HEK293 (cell line): ENCODE measurements around the gene RDX.

ENCODE experiments used
- CTCF ChIA-PET: fragments of 350-600 bp; formaldehyde crosslinking; extraction: SDS; loops from one replicate; lab custom pipeline; 2021; ENCODE audit warnings: antibody characterized with exemption; lab: Yijun Ruan, JAX
- POLR2A ChIA-PET: fragments of 300-600 bp; formaldehyde crosslinking; extraction: SDS; loops from one replicate; lab custom pipeline; 2020; ENCODE audit warnings: antibody characterized with exemption, inconsistent platforms; lab: Yijun Ruan, JAX
- H3K27ac ChIP-seq: fragments of 200-500 bp; sonication (Bioruptor generic); 2 replicates; pipeline ENCODE4 v1.5.1; 2014; ENCODE audit warnings: low read depth, low read length, control low read depth, inconsistent platforms; ENCODE audit errors: extremely low read depth
- H3K36me3 ChIP-seq, 2 experiments: fragments of 200-500 bp in 1 of 2; sonication (Bioruptor generic) in 1 of 2; 1 replicate in 1 of 2; 2 replicates in 1 of 2; pipeline ENCODE4 v1.5.1; 2014 to 2017; ENCODE audit warnings: inconsistent platforms in 2 of 2, low read length in 2 of 2; ENCODE audit not compliant: control insufficient read depth in 2 of 2, insufficient read depth in 1 of 2
- H3K4me1 ChIP-seq: fragments of 200-500 bp; sonication (Bioruptor generic); 2 replicates; pipeline ENCODE4 v1.5.1; 2014; ENCODE audit warnings: mild to moderate bottlenecking, low read length, inconsistent platforms; ENCODE audit not compliant: control insufficient read depth, insufficient read depth
- H3K4me3 ChIP-seq: 2 replicates; pipeline ENCODE4 v1.5.1; 2011; ENCODE audit warnings: low read depth, mild to moderate bottlenecking, control low read depth, low read length, moderate library complexity
- H3K9me3 ChIP-seq: fragments of 200-500 bp; sonication (Bioruptor generic); 2 replicates; pipeline ENCODE4 v1.5.1; 2014; ENCODE audit warnings: low read depth, low read length, inconsistent platforms; ENCODE audit not compliant: control insufficient read depth, insufficient read depth
- FEZF1 ChIP-seq: fragments of 450-650 bp; formaldehyde crosslinking; IDR thresholded peaks from 2 replicates; pipeline ENCODE4 v1.5.1; 2016; ENCODE audit warnings: missing biosample characterization, missing genetic modification characterization
- GFI1B ChIP-seq: fragments of 450-650 bp; formaldehyde crosslinking; IDR thresholded peaks from 2 replicates; pipeline ENCODE4 v1.5.1; 2016; ENCODE audit warnings: missing biosample characterization, missing genetic modification characterization
- KLF10 ChIP-seq: fragments of 450-650 bp; IDR thresholded peaks from 2 replicates; pipeline ENCODE4 v1.5.1; 2018; ENCODE audit warnings: missing biosample characterization, mild to moderate bottlenecking, missing genetic modification characterization
- MZF1 ChIP-seq: fragments of 450-650 bp; formaldehyde crosslinking; IDR thresholded peaks from 2 replicates; pipeline ENCODE4 v1.5.1; 2017; ENCODE audit warnings: missing biosample characterization, missing genetic modification characterization, borderline replicate concordance
- OSR2 ChIP-seq: fragments of 450-650 bp; formaldehyde crosslinking; IDR thresholded peaks from 2 replicates; pipeline ENCODE4 v1.5.1; 2016; ENCODE audit warnings: missing biosample characterization, missing genetic modification characterization
- SP7 ChIP-seq: fragments of 450-650 bp; formaldehyde crosslinking; IDR thresholded peaks from 2 replicates; pipeline ENCODE4 v1.5.1; 2016; ENCODE audit warnings: missing biosample characterization, missing genetic modification characterization
- ZBTB1 ChIP-seq: fragments of 450-650 bp; formaldehyde crosslinking; IDR thresholded peaks from 2 replicates; pipeline ENCODE4 v1.5.1; 2016; ENCODE audit warnings: missing biosample characterization, missing genetic modification characterization
- ZBTB20 ChIP-seq: fragments of 450-650 bp; formaldehyde crosslinking; IDR thresholded peaks from 2 replicates; pipeline ENCODE4 v1.5.1; 2016; ENCODE audit warnings: missing biosample characterization, missing genetic modification characterization
- ZBTB8A ChIP-seq: fragments of 450-650 bp; formaldehyde crosslinking; IDR thresholded peaks from 2 replicates; pipeline ENCODE4 v1.5.1; 2016; ENCODE audit warnings: missing biosample characterization, missing genetic modification characterization
- ZNF2 ChIP-seq: fragments of 450-650 bp; formaldehyde crosslinking; IDR thresholded peaks from 2 replicates; pipeline ENCODE4 v1.5.1; 2016; ENCODE audit warnings: missing biosample characterization, missing genetic modification characterization
- ZNF501 ChIP-seq: fragments of 450-650 bp; formaldehyde crosslinking; IDR thresholded peaks from 2 replicates; pipeline ENCODE4 v1.5.1; 2016; ENCODE audit warnings: missing biosample characterization, missing genetic modification characterization
- ZNF600 ChIP-seq: fragments of 450-650 bp; formaldehyde crosslinking; IDR thresholded peaks from 2 replicates; pipeline ENCODE4 v1.5.1; 2016; ENCODE audit warnings: missing biosample characterization, missing genetic modification characterization
- ZSCAN30 ChIP-seq: fragments of 450-650 bp; IDR thresholded peaks from 2 replicates; pipeline ENCODE4 v1.5.1; 2018; ENCODE audit warnings: missing biosample characterization, mild to moderate bottlenecking, missing genetic modification characterization, moderate library complexity
- TF ChIP-seq, protein P1 (sequence below): fragments of 450-650 bp; formaldehyde crosslinking; IDR thresholded peaks from 2 replicates; pipeline ENCODE4 v1.5.0; 2017; ENCODE audit warnings: missing biosample characterization, missing genetic modification characterization, borderline replicate concordance
- TF ChIP-seq, protein P2 (sequence below): fragments of 450-650 bp; formaldehyde crosslinking; IDR thresholded peaks from 2 replicates; pipeline ENCODE4 v1.5.1; 2016; ENCODE audit warnings: missing biosample characterization, missing genetic modification characterization
- TF ChIP-seq, protein P3 (sequence below): fragments of 450-650 bp; formaldehyde crosslinking; IDR thresholded peaks from 2 replicates; pipeline ENCODE4 v1.5.1; 2016; ENCODE audit warnings: missing biosample characterization, missing genetic modification characterization
- TF ChIP-seq, protein P4 (sequence below): fragments of 450-650 bp; IDR thresholded peaks from 2 replicates; pipeline ENCODE4 v1.5.1; 2018; ENCODE audit warnings: missing biosample characterization, mild to moderate bottlenecking, missing genetic modification characterization
- TF ChIP-seq, protein P5 (sequence below): fragments of 450-650 bp; formaldehyde crosslinking; IDR thresholded peaks from 2 replicates; pipeline ENCODE4 v1.5.1; 2016; ENCODE audit warnings: missing biosample characterization, missing genetic modification characterization
- TF ChIP-seq, protein P6 (sequence below): fragments of 450-650 bp; formaldehyde crosslinking; IDR thresholded peaks from 2 replicates; pipeline ENCODE4 v1.5.1; 2016; ENCODE audit warnings: missing biosample characterization, missing genetic modification characterization, low read depth

RDX gene

DNA sequence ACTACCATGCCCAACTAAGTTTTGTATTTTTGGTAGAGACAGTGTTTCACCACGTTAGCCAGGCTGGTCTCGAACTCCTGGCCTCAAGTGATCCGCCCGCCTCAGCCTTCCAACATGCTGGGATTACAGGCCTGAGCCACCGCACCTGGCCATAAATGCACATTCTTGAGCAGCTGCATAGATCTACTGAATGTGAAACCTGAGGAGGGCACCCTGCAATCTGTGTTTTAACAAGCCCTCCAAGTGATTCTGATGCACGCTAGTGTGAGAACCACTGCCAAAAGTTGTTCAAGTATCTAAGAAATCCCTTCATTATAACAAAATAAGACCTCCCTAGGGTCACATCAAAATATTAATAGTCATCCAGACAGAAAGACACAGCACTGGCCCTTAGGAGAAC lies 89.3 kb downstream of the RDX start:
- H3K4me3 ChIP-seq: no peak overlapping the region

DNA sequence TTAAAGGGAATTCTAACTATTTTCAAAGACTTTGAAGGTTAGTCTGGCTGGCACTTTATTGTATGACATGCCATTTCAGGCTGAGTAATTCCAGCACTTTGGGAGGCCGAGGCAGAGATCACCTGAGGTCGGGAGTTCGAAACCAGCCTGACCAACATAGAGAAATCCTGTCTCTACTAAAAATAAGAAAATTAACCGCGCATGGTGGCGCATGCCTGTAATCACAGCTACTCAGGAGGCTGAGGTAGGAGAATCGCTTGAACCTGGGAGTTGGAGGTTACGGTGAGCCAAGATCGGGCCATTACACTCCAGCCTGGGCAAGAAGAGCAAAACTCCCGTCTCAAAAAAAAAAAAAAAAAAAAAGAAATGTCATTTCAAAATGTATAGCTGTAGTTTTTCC lies 95.6 kb downstream of the RDX start:
- ChIA-PET POLR2A (interaction anchor here (0.6 to 1.1 kb wide), 4 partner anchors 24 to 216 kb away, joined by 3 to 6 read pairs (median 4); partner anchors contain the start of gene RDX), CTCF (interaction anchor here (0.5 to 7.9 kb wide), 35 partner anchors 15 to 1123 kb away, joined by 3 to 76 read pairs (median 4); partner anchors contain the start of gene FDX1)
- TF ChIP-seq, protein P1, sequence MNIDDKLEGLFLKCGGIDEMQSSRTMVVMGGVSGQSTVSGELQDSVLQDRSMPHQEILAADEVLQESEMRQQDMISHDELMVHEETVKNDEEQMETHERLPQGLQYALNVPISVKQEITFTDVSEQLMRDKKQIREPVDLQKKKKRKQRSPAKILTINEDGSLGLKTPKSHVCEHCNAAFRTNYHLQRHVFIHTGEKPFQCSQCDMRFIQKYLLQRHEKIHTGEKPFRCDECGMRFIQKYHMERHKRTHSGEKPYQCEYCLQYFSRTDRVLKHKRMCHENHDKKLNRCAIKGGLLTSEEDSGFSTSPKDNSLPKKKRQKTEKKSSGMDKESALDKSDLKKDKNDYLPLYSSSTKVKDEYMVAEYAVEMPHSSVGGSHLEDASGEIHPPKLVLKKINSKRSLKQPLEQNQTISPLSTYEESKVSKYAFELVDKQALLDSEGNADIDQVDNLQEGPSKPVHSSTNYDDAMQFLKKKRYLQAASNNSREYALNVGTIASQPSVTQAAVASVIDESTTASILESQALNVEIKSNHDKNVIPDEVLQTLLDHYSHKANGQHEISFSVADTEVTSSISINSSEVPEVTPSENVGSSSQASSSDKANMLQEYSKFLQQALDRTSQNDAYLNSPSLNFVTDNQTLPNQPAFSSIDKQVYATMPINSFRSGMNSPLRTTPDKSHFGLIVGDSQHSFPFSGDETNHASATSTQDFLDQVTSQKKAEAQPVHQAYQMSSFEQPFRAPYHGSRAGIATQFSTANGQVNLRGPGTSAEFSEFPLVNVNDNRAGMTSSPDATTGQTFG (tag by site-specific recombination): no peak
- TF ChIP-seq, protein P2, sequence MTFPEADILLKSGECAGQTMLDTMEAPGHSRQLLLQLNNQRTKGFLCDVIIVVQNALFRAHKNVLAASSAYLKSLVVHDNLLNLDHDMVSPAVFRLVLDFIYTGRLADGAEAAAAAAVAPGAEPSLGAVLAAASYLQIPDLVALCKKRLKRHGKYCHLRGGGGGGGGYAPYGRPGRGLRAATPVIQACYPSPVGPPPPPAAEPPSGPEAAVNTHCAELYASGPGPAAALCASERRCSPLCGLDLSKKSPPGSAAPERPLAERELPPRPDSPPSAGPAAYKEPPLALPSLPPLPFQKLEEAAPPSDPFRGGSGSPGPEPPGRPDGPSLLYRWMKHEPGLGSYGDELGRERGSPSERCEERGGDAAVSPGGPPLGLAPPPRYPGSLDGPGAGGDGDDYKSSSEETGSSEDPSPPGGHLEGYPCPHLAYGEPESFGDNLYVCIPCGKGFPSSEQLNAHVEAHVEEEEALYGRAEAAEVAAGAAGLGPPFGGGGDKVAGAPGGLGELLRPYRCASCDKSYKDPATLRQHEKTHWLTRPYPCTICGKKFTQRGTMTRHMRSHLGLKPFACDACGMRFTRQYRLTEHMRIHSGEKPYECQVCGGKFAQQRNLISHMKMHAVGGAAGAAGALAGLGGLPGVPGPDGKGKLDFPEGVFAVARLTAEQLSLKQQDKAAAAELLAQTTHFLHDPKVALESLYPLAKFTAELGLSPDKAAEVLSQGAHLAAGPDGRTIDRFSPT: no peak
- TF ChIP-seq, protein P3, sequence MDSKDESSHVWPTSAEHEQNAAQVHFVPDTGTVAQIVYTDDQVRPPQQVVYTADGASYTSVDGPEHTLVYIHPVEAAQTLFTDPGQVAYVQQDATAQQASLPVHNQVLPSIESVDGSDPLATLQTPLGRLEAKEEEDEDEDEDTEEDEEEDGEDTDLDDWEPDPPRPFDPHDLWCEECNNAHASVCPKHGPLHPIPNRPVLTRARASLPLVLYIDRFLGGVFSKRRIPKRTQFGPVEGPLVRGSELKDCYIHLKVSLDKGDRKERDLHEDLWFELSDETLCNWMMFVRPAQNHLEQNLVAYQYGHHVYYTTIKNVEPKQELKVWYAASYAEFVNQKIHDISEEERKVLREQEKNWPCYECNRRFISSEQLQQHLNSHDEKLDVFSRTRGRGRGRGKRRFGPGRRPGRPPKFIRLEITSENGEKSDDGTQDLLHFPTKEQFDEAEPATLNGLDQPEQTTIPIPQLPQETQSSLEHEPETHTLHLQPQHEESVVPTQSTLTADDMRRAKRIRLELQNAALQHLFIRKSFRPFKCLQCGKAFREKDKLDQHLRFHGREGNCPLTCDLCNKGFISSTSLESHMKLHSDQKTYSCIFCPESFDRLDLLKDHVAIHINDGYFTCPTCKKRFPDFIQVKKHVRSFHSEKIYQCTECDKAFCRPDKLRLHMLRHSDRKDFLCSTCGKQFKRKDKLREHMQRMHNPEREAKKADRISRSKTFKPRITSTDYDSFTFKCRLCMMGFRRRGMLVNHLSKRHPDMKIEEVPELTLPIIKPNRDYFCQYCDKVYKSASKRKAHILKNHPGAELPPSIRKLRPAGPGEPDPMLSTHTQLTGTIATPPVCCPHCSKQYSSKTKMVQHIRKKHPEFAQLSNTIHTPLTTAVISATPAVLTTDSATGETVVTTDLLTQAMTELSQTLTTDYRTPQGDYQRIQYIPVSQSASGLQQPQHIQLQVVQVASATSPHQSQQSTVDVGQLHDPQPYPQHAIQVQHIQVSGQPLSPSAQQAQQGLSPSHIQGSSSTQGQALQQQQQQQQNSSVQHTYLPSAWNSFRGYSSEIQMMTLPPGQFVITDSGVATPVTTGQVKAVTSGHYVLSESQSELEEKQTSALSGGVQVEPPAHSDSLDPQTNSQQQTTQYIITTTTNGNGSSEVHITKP (tag by site-specific recombination): no peak
- no peak for TF ChIP-seq KLF10 (tag by site-specific recombination)
- no peak for TF ChIP-seq MZF1

More for the DNA sequence above, 89.3 kb downstream of the RDX start:
- TF ChIP-seq, protein P4, sequence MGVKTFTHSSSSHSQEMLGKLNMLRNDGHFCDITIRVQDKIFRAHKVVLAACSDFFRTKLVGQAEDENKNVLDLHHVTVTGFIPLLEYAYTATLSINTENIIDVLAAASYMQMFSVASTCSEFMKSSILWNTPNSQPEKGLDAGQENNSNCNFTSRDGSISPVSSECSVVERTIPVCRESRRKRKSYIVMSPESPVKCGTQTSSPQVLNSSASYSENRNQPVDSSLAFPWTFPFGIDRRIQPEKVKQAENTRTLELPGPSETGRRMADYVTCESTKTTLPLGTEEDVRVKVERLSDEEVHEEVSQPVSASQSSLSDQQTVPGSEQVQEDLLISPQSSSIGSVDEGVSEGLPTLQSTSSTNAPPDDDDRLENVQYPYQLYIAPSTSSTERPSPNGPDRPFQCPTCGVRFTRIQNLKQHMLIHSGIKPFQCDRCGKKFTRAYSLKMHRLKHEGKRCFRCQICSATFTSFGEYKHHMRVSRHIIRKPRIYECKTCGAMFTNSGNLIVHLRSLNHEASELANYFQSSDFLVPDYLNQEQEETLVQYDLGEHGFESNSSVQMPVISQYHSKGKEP (tag by site-specific recombination): 0 out of 2 replicates have a peak, but pooled peaks have one; percentile 38
- peak; percentile 51; the same call in 1 of the 2 replicates for TF ChIP-seq ZBTB8A (tag by site-specific recombination)
- 0 out of 2 replicates have a peak, but pooled peaks have one; percentile 32 for TF ChIP-seq ZSCAN30
- TF ChIP-seq, protein P5, sequence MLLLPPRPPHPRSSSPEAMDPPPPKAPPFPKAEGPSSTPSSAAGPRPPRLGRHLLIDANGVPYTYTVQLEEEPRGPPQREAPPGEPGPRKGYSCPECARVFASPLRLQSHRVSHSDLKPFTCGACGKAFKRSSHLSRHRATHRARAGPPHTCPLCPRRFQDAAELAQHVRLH: peak; percentile 64; the same call in 1 of the 2 replicates
- TF ChIP-seq FEZF1 (tag by site-specific recombination): peak; percentile 42
- peak; percentile 90 for TF ChIP-seq GFI1B (tag by site-specific recombination)
- no peak for TF ChIP-seq OSR2 (tag by site-specific recombination)
- TF ChIP-seq SP7: no peak
- TF ChIP-seq, protein P6, sequence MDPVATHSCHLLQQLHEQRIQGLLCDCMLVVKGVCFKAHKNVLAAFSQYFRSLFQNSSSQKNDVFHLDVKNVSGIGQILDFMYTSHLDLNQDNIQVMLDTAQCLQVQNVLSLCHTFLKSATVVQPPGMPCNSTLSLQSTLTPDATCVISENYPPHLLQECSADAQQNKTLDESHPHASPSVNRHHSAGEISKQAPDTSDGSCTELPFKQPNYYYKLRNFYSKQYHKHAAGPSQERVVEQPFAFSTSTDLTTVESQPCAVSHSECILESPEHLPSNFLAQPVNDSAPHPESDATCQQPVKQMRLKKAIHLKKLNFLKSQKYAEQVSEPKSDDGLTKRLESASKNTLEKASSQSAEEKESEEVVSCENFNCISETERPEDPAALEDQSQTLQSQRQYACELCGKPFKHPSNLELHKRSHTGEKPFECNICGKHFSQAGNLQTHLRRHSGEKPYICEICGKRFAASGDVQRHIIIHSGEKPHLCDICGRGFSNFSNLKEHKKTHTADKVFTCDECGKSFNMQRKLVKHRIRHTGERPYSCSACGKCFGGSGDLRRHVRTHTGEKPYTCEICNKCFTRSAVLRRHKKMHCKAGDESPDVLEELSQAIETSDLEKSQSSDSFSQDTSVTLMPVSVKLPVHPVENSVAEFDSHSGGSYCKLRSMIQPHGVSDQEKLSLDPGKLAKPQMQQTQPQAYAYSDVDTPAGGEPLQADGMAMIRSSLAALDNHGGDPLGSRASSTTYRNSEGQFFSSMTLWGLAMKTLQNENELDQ (tag by site-specific recombination): no peak
- TF ChIP-seq ZBTB20 (tag by site-specific recombination): peak; percentile 95
- TF ChIP-seq ZNF600: no peak
- TF ChIP-seq ZNF2 (tag by site-specific recombination): peak; percentile 27; the same call in 1 of the 2 replicates
- TF ChIP-seq ZNF501 (tag by site-specific recombination): 0 out of 2 replicates have a peak, but pooled peaks have one; percentile 34
- no peak for TF ChIP-seq ZBTB1
- no peaks in the 10 kb centered on the region for H3K36me3 ChIP-seq
- H3K27ac ChIP-seq: no peak overlapping the region
- ChIA-PET POLR2A (no interaction called here), CTCF (interaction anchor here (0.5 to 1.4 kb wide), 2 partner anchors 223 to 261 kb away, joined by 3 read pairs; partner anchors contain the start of gene FDX1)
- no peaks in the 10 kb centered on the region for H3K4me1 ChIP-seq
- H3K9me3 ChIP-seq: no peaks in the 10 kb centered on the region

More for the DNA sequence above, 95.6 kb downstream of the RDX start:
- Histone ChIP-seq H3K9me3 (no peaks in the 10 kb centered on the region), H3K4me1 (no peaks in the 10 kb centered on the region), H3K4me3 (no peak overlapping the region), H3K27ac (no peak overlapping the region), H3K36me3 (no peaks in the 10 kb centered on the region)
